ENCODE data around the gene TBXT.
"Not testable (repeated sequence)": the region's sequence is repeated elsewhere in the genome, so short reads cannot be mapped to it uniquely, and the experiment has no call there.

TBXT gene

GRCh38 chr6:166167801-166168615 lies at the start of gene TBXT:
TSS of gene TBXT (minus strand) at chr6:166167851. CDS start at chr6:166167591, 260 bp downstream.
- peak in 1 of 2 experiments; percentile 16 for DNase-seq

GRCh38 chr6:166207284-166207561 lies 39.6 kb upstream of the TBXT start:
- no peak for DNase-seq

DNA sequence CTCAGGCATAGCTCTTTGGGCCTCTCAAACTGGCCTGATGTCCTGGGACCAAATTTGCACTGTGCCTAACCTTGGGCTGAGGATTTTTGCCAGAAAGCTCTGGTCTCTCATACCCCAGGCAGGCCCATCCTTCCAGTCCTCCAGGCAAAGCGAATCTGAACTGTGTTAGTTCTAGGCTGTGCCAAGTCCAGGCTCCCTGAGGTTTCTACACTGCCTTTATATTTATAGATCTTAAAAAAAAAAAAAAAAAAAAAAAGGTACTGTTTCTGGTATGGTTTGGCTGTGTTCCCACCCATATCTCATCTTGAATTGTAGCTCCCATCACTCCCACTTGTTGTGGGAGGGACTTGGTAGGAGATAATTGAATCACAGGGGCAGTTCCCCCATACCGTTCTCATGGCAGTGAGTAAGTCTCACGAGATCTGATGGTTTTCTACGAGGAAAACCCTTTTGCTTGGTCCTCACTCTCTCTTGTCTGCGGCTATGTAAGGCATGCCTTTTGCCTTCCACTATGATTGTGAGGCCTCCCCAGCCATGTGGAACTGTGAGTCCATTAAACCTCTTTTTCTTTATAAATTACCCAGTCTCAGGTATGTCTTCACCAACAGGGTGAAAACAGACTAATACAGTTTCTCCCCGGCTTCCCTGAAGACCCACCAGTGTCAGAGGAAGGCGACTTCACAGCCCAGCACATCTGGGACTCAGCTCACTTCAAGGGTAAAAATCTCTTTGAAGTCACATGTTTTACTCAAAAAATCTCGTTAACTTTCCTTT lies 39.0 kb upstream of the TBXT start:
- DNase-seq, result no peak

GRCh38 chr6:166206066-166206465 lies 38.4 kb upstream of the TBXT start:
- DNase-seq, result no peak

DNA sequence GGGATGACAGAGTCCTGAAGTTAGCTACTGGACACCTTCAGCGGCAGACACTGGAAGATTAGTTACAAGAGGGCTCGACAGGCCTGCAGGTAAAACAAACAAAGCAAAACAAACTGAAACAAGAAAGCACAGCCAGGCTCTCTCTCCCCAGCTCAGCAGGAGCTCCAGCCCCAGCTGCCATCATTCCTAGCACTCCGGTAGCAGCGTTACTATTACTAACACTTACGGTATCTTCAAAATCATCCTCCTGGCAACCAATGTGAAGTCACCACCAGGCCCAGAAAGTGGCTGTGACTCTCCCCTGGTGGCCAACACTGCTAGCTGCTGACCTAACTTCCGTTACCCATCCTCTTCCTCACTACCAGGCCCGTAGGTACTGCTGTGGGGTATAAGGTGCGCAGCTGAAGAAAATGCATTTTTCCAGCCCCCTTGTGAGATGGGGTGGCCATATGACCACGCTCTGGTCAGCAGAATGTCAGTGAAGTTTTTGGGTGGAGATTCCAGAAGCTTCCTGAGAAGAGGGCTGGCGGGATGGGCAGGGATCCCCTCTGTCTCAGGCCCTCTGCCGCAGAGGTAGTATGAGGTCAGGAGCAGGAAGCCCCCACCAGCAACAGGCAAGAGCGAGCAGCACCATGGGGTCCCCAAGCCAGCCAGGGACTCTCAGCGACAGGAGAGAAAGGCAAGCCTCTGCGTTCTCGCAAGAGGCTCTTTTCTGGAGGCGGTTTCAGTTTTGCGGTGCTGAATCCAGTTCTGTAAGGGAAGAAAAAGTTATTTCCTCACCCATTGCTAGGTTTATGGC lies 37.4 kb upstream of the TBXT start:
- no peak for DNase-seq

DNA sequence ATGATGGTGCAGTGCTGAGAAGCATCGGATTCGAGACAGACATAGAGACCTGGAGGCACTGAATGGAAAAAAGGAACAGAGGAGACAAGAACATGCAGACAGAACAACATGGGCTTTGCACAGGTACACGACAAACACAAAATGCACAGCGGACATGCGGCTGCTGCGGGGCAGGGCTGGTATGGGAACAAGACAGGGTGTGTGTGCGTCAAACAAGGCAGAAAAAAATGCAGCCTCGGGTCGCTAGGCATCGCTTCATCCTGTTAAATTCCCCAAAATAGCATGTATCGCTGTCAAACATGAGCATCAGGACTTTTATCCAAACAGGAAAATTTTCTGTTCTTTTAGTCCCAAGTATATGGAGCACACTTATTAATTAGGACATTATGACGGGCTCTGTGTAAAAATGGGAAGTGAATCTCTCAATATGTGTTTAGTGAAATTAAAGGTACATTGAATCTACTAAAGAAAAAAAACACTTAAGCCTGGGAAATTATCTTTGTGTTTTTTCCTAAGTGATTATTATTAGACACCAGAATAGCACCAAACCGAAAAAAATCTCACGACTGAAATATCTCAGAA lies 36.1 kb upstream of the TBXT start:
- DNase-seq, result no peak

- DNase-seq, result no peak
Measured at GRCh38 chr6:166203003-166203640, 35.5 kb upstream of the TBXT start.

DNA sequence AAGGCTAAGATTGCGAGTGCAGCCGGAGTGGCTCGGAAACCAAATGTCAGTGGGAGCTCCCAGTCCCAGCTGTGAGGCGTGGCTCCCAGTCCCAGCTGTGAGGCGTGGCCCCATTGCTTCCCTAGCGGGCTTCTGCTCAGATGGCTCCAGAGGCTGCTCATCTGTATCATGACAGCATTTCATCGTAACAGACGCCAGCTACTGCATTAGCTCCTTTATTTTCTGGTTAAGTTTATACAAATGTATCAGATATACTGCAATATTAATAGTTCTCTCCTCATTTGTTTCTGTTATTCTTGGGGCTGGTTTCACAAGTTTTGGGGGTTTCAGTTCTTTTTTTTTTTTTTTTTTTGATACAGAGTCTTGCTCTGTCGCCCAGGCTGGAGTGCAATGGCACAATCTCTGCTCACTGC lies 34.7 kb upstream of the TBXT start:
- no peak for DNase-seq

GRCh38 chr6:166201878-166202277 lies 34.2 kb upstream of the TBXT start:
- no peak for DNase-seq

DNA sequence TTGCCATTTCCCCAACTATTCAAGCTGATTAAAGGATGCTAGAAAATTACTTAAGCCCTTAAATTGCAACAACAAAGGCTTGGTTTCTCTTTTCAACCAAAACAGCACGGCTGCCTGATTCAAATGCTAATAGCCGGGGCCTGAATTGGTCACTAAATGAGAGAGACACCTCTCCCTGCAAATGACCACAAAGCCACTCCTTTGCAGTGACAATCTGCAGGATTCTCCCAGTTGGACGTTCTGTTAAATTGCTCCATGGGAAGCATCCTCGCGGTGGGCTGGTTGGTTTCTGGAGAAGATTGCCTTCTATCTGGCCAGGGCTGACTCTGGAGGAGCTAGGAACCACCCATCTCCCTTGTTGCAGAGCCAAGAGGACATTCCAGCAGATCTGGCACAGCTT lies 29.7 kb upstream of the TBXT start:
- no peak for DNase-seq

GRCh38 chr6:166195860-166196238 lies 28.2 kb upstream of the TBXT start:
- DNase-seq, result no peak

DNA sequence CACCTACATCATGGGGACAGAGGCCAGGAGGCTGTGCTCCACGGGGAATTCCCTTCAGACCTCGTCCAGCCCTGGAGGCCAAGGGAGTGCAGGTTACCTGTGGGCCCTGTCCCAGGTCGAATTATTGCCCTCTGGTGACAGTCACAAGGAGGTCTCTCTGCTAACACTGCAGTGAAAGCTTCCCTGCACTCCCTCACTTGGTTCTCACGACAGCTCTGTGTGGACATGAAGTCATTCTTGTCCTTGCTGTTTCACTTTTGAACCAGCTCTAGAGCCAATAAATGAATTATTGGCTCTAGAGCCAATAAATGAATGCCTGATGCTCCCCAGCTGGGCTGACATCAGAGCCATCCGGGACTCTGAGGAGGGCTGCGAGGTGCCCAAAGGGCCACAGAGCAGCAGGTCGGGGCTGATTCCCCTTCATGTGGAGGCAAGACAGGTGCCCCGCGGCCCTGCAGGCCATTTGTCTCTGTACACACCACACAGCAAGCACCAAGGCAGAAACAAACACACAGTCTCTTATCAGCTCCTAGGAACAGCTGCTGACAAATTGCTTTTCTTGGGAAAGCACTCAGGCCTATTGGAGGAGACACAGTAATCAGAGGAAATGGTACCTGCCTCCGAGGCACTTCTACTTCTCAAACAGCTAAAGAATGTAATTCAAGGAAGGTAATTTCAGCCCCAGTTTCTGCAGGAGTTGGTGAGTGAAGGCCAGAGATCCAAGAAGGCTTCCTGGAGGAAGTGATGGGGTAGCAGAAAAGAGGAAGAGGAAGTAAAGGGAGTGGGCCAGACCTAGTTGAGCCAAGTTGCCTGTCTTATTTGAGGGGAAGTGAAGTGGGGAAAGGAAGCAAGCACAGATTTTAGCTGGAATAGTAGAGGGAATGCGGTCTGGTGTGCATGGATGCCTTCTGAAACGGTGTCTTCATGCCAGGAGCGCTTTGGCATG lies 27.5 kb upstream of the TBXT start:
- DNase-seq, result no peak

GRCh38 chr6:166192557-166192956 lies 24.9 kb upstream of the TBXT start:
- no peak for DNase-seq

GRCh38 chr6:166192136-166192535 lies 24.5 kb upstream of the TBXT start:
- DNase-seq, result no peak

DNA sequence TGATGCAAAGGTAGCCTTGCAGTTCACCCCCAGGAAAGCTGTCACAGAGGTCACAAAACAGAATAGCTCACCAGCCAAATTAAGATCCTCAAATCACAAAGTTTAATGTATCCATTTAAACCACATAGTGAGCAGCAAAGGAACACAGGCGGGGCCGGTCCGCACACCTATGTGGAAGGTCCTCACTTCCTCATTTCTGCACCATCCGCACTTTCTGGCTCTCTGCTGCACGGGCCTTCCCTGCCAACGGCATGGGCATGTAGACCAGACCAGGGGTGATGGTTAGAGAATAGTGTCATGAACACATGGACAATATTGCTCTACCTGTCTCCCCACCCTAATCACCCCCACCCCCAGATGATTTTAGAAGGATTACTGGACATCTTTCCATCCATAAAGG lies 12.1 kb upstream of the TBXT start:
- no peak for DNase-seq

- no peak for DNase-seq
Measured at GRCh38 chr6:166176106-166176505, 8.5 kb upstream of the TBXT start.

- DNase-seq, result not testable (repeated sequence)
Measured at GRCh38 chr6:166175093-166175492, 7.4 kb upstream of the TBXT start.

GRCh38 chr6:166174031-166174430 lies 6.4 kb upstream of the TBXT start:
- DNase-seq, result no peak

DNA sequence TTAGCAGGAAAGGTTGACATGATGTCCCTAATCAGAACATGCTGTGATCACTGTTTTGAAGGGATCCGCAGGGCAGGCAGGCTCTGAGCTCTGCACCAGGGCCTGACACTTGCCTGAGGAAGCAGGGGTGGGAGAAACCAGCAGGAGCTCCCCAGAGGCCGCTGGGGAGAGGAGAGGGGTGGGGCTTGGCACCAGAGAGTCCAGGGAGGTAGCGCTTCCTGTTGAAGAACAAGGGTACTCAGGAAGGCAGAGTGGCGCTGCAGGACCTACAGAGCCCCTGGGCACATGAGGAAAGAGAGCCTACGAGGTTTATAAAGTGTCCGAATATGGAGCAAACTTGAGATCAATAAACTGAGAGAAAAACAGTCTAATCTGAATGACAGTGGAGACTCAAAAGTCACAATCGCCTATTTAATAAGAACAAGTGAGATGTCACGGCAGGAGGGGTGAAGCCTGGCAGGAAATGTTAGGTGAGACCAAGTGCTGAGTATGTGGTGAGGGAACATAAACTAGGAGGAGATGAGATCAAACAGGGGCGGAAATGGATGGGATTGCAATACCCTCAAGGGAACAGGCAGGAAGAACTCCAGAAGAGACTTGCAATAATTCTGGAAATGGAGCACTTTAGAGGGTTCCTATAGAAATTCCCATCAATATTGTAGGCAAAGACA lies 5.8 kb upstream of the TBXT start:
- DNase-seq, result no peak

- no peak for DNase-seq
Measured at GRCh38 chr6:166172546-166172945, 4.9 kb upstream of the TBXT start.
